Measurements from ENCODE around the gene UBASH3B. TPM values are rescaled to one million over a fixed set of nuclear protein-coding genes. Genes with fewer than 3 reads are reported as not detected.

UBASH3B gene
- total RNA-seq, 2 donors from 2014 or later = 0.78 to 12.9 TPM

- H3K27me3 ChIP-seq = no peaks in the 10 kb centered on the region
- 75 to 77% methylated on average over 6 of the region's 6 CpGs for WGBS, 2 donors
- DNase-seq (no peak), ATAC-seq (no peak)
- intact Hi-C loops (cut with DNase I) = no loop called here
- H3K4me1 ChIP-seq = no peaks in the 10 kb centered on the region
- H3K27ac ChIP-seq = no peak overlapping the region
- no peak overlapping the region for H3K4me3 ChIP-seq
- TF ChIP-seq CTCF (IDR thresholded peaks at IDR 0.05) (no peak), POLR2A (IDR thresholded peaks at IDR 0.05) (no peak)
- H3K36me3 ChIP-seq (replicated peaks in 1 of 2; ENCODE audit: insufficient read depth in 1 of 2, low read depth in 2 of 2) = no peaks in the 10 kb centered on the region
- H3K9me3 ChIP-seq = no peaks in the 10 kb centered on the region
These were observed 8.8 kb upstream of the UBASH3B start for GRCh38 chr11:122646549-122647340.

- intact Hi-C loops (cut with DNase I) = no loop called here
- DNase-seq (no peak), ATAC-seq (no peak)
- Histone ChIP-seq H3K27me3 (no peaks in the 10 kb centered on the region), H3K4me1 (no peaks in the 10 kb centered on the region), H3K27ac (no peak overlapping the region), H3K36me3 (replicated peaks in 1 of 2; ENCODE audit: insufficient read depth in 1 of 2, low read depth in 2 of 2) (no peaks in the 10 kb centered on the region), H3K9me3 (no peaks in the 10 kb centered on the region), H3K4me3 (no peak overlapping the region)
- TF ChIP-seq POLR2A (IDR thresholded peaks at IDR 0.05) (no peak), CTCF (IDR thresholded peaks at IDR 0.05) (no peak)
These were observed 7.7 kb upstream of the UBASH3B start for GRCh38 chr11:122647736-122648275.

GRCh38 chr11:122649116-122649515, 6.4 kb upstream of the UBASH3B start:
- Histone ChIP-seq H3K27ac (no peak overlapping the region), H3K4me1 (no peaks in the 10 kb centered on the region), H3K27me3 (no peaks in the 10 kb centered on the region), H3K9me3 (no peaks in the 10 kb centered on the region), H3K4me3 (no peak overlapping the region), H3K36me3 (replicated peaks in 1 of 2; ENCODE audit: insufficient read depth in 1 of 2, low read depth in 2 of 2) (no peaks in the 10 kb centered on the region)
- TF ChIP-seq CTCF (IDR thresholded peaks at IDR 0.05) = no peak
- no peak for TF ChIP-seq POLR2A (IDR thresholded peaks at IDR 0.05)
- WGBS, 2 donors = 73 to 85% methylated on average over 3 of the region's 3 CpGs
- ATAC-seq (no peak), DNase-seq (no peak)
- intact Hi-C loops (cut with DNase I) = no loop called here

GRCh38 chr11:122650619-122651018, 4.9 kb upstream of the UBASH3B start:
- WGBS, 2 donors = 22 to 23% methylated on average over 1 of the region's 1 CpG
- no peak overlapping the region for H3K27ac ChIP-seq
- DNase-seq (no peak), ATAC-seq (no peak)
- no peaks in the 10 kb centered on the region for H3K9me3 ChIP-seq
- no peaks in the 10 kb centered on the region for H3K27me3 ChIP-seq
- no peaks in the 10 kb centered on the region for H3K36me3 ChIP-seq (replicated peaks in 1 of 2; ENCODE audit: insufficient read depth in 1 of 2, low read depth in 2 of 2)
- peaks cover 6% of the 10 kb centered on the region for H3K4me1 ChIP-seq
- intact Hi-C loops (cut with DNase I) = no loop called here
- H3K4me3 ChIP-seq = no peak overlapping the region
- no peak for TF ChIP-seq POLR2A (IDR thresholded peaks at IDR 0.05)
- no peak for TF ChIP-seq CTCF (IDR thresholded peaks at IDR 0.05)

GRCh38 chr11:122652495-122652894, 3.0 kb upstream of the UBASH3B start:
- H3K4me3 ChIP-seq = no peak overlapping the region
- H3K27ac ChIP-seq = no peak overlapping the region
- no peaks in the 10 kb centered on the region for H3K27me3 ChIP-seq
- no peak for ATAC-seq
- TF ChIP-seq CTCF (IDR thresholded peaks at IDR 0.05) (no peak), POLR2A (IDR thresholded peaks at IDR 0.05) (no peak)
- intact Hi-C loops (cut with DNase I) = no loop called here
- no peaks in the 10 kb centered on the region for H3K36me3 ChIP-seq (replicated peaks in 1 of 2; ENCODE audit: insufficient read depth in 1 of 2, low read depth in 2 of 2)
- H3K4me1 ChIP-seq = peaks cover 13% of the 10 kb centered on the region
- no peak for DNase-seq
- H3K9me3 ChIP-seq = no peaks in the 10 kb centered on the region
- 43 to 54% methylated on average over 2 of the region's 2 CpGs for WGBS, 2 donors
